GM12892 (cell line): ENCODE data around the gene CRYBA4.

Experiments
- POLR2A ChIP-seq: IDR thresholded peaks from 2 replicates; pipeline ENCODE4 v1.6.1; 2011; ENCODE audit warnings: low read depth, low read length, control low read depth
- POLR2AphosphoS5 ChIP-seq: IDR thresholded peaks from 2 replicates; pipeline ENCODE4 v1.6.1; 2011; ENCODE audit warnings: low read depth, low read length, control low read depth
- TAF1 ChIP-seq: IDR thresholded peaks from 2 replicates; pipeline ENCODE4 v1.6.1; 2011; ENCODE audit warnings: low read depth, mild to moderate bottlenecking, control low read depth, low read length, borderline replicate concordance

DNA sequence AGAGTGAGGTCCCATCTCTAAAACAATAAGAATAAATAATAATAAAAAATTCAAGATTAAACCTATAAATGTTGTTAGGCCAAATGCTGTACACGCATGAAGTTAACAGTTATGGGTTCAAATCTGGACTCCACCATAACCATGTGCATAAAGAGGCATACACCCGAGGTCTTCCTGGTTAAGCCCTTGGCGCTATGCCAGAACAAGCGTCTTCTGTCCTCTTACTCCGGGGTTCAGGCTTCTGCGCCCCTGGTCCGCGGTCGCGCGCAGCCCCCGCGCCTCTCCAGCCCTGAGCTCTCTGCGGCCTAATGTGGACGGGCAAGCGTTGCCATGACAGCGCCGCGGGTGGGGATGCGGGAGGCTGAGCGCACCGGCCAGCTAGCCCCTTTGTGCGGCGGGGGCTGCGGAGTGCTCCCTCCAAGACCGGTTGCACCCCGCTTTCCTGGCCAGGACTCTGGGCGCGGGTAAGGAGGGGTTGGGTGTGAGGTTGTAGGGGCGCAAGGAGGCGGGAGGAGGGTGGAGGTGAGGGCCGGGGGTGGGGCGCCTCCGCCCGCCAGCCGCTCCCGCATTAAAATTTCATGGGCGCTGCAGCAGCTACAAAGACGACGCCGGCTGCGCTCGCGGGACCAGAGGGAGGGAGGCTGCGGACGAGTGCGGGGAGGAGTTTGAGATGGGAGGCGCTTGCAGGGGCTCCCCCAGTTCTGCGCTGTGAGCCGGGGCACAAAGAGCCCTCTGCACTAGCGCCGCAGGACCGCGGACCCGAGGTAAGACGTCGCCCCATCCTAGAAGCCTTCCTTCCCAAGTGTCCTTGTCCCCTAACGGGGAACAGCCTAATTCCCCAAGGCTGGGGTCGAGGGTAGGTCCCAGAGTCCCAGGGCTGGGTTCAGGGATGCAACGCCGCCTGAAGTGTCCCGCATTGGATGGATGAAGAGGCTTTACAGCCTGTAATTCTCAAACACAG lies 35.4 kb downstream of the CRYBA4 start, which contains the start of gene MIAT:
- TF ChIP-seq POLR2AphosphoS5 (no peak), POLR2A (peak; percentile 42; the same call in 1 of the 2 replicates), TAF1 (no peak)
